GM23338 (cell line): ENCODE measurements around the gene MCFD2. TPM values are rescaled to one million over a fixed set of nuclear protein-coding genes. Genes with fewer than 3 reads are reported as not detected.

ENCODE experiments used
- ATAC-seq: fragments of 200-7000 bp; cut with Tn5 transposase; 3 replicates; pipeline ENCODE4 v1.9.1; 2020
- DNase-seq: peaks from one replicate; pipeline ENCODE4 v3.0.0-alpha.2; 2015; ENCODE audit warnings: low spot score
- H2AFZ ChIP-seq: fragments of 200-600 bp; sonication (generic); 2 replicates; pipeline ENCODE4 v1.8.0; 2016; ENCODE audit warnings: antibody characterized with exemption, mild to moderate bottlenecking, moderate library complexity
- H3F3A ChIP-seq: fragments of 200-600 bp; sonication (generic); replicated peaks from 2 replicates; pipeline ENCODE4 v1.8.0; 2017; ENCODE audit warnings: antibody characterized with exemption, mixed run types, low read depth
- H3K27ac ChIP-seq: fragments of 200-600 bp; sonication (generic); 2 replicates; pipeline ENCODE4 v1.6.1; 2016; ENCODE audit warnings: low read depth
- H3K27me3 ChIP-seq: fragments of 200-600 bp; sonication (generic); 2 replicates; pipeline ENCODE4 v1.8.0; 2016; ENCODE audit warnings: mild to moderate bottlenecking, mixed run types, moderate library complexity; ENCODE audit not compliant: insufficient read depth
- H3K36me3 ChIP-seq: fragments of 200-600 bp; sonication (generic); 2 replicates; pipeline ENCODE4 v1.8.0; 2016; ENCODE audit warnings: mild to moderate bottlenecking; ENCODE audit not compliant: insufficient read depth
- H3K4me1 ChIP-seq: fragments of 200-600 bp; sonication (generic); 2 replicates; pipeline ENCODE4 v1.8.0; 2016; ENCODE audit warnings: mild to moderate bottlenecking, moderate library complexity; ENCODE audit not compliant: insufficient read depth
- H3K4me2 ChIP-seq: fragments of 200-600 bp; sonication (generic); 2 replicates; pipeline ENCODE4 v1.7.1; 2017; ENCODE audit warnings: mixed run types
- H3K4me3 ChIP-seq: fragments of 200-600 bp; sonication (generic); 2 replicates; pipeline ENCODE4 v1.6.1; 2016; ENCODE audit warnings: mixed run types
- H3K79me2 ChIP-seq: fragments of 200-600 bp; sonication (generic); replicated peaks from 2 replicates; pipeline ENCODE4 v1.8.0; 2017; ENCODE audit warnings: mild to moderate bottlenecking; ENCODE audit not compliant: insufficient read depth
- H3K9me2 ChIP-seq: fragments of 200-600 bp; sonication (generic); 2 replicates; pipeline ENCODE4 v1.8.0; 2017; ENCODE audit not compliant: insufficient read depth
- H4K20me1 ChIP-seq: fragments of 200-600 bp; sonication (generic); replicated peaks from 2 replicates; pipeline ENCODE4 v1.8.0; 2017; ENCODE audit warnings: mild to moderate bottlenecking; ENCODE audit not compliant: insufficient read depth
- H3K27ac Mint-ChIP-seq: 2 replicates; pipeline ENCODE4 v1.8.0; 2020; ENCODE audit warnings: inconsistent platforms, mild to moderate bottlenecking, moderate library complexity, mixed read lengths
- H3K27me3 Mint-ChIP-seq: 3 replicates; pipeline ENCODE4 v1.8.0; 2022; ENCODE audit warnings: low read depth, mild to moderate bottlenecking, moderate library complexity, mixed read lengths, inconsistent platforms; ENCODE audit not compliant: insufficient read depth, poor library complexity
- H3K36me3 Mint-ChIP-seq: 3 replicates; pipeline ENCODE4 v1.8.0; 2021; ENCODE audit warnings: low read depth, mild to moderate bottlenecking, inconsistent platforms, moderate library complexity, mixed read lengths
- H3K4me1 Mint-ChIP-seq: 3 replicates; pipeline ENCODE4 v1.8.0; 2020; ENCODE audit warnings: mild to moderate bottlenecking, inconsistent platforms, mixed read lengths
- H3K4me3 Mint-ChIP-seq: 3 replicates; pipeline ENCODE4 v1.8.0; 2021; ENCODE audit warnings: moderate library complexity, mild to moderate bottlenecking, inconsistent platforms, mixed read lengths
- H3K9me3 Mint-ChIP-seq: 3 replicates; pipeline ENCODE4 v1.8.0; 2020; ENCODE audit warnings: moderate library complexity, mild to moderate bottlenecking, inconsistent platforms, mixed read lengths
- CREB1 ChIP-seq: fragments of 250-450 bp; sonication (Bioruptor Pico); IDR thresholded peaks from 2 replicates; pipeline ENCODE4 v1.5.0; 2020; ENCODE audit warnings: low read depth, mild to moderate bottlenecking, moderate library complexity
- EZH2 ChIP-seq: fragments of 200-600 bp; sonication (generic); IDR thresholded peaks from one replicate; pipeline ENCODE4 v1.8.0; 2017; ENCODE audit warnings: antibody characterized with exemption, mild to moderate bottlenecking, low read depth; ENCODE audit not compliant: unreplicated experiment
- EZH2phosphoT487 ChIP-seq: fragments of 200-600 bp; sonication (generic); IDR thresholded peaks from one replicate; pipeline ENCODE4 v1.8.1; 2018; ENCODE audit warnings: antibody characterized with exemption; ENCODE audit not compliant: unreplicated experiment
- JUNB ChIP-seq: IDR thresholded peaks from one replicate; pipeline ENCODE4 v1.6.1; 2016; ENCODE audit warnings: antibody characterized with exemption; ENCODE audit not compliant: unreplicated experiment
- NANOG ChIP-seq: IDR thresholded peaks from 2 replicates; pipeline ENCODE4 v1.6.1; 2016; ENCODE audit warnings: antibody characterized with exemption, borderline replicate concordance
- POLR2AphosphoS5 ChIP-seq: IDR thresholded peaks from 2 replicates; pipeline ENCODE4 v1.6.1; 2016; ENCODE audit warnings: antibody characterized with exemption, low read depth
- STAT1 ChIP-seq: IDR thresholded peaks from one replicate; pipeline ENCODE4 v1.6.1; 2016; ENCODE audit warnings: antibody characterized with exemption; ENCODE audit not compliant: unreplicated experiment
- ZNF114 ChIP-seq: fragments of 250-450 bp; sonication (Bioruptor Pico); IDR thresholded peaks from 2 replicates; pipeline ENCODE4 v1.5.0; 2020; ENCODE audit warnings: mild to moderate bottlenecking, moderate library complexity
- ZNF331 ChIP-seq: fragments of 250-450 bp; sonication (Bioruptor Pico); IDR thresholded peaks from 2 replicates; pipeline ENCODE4 v1.5.0; 2020; ENCODE audit warnings: low read depth, mild to moderate bottlenecking, moderate library complexity
- polyA plus RNA-seq: library from polyadenylated mRNA; unstranded; fragments of >200 nt; fragmentation: Nextera tagmentation; extraction: Ambion mirVana; gene quantifications from 2 replicates; pipeline ENCODE4 v1.2.1, GENCODE V29; 2016
- total RNA-seq: library from RNA; depleted of rRNA; stranded (reverse); fragments of >200 nt; shearing (Covaris generic); gene quantifications from 2 replicates; pipeline ENCODE4 v1.2.3, GENCODE V29; 2014
- TF ChIP-seq, protein P1 (sequence below), 2 experiments: fragments of 200-600 bp in 1 of 2; sonication (generic) in 1 of 2; conservative IDR thresholded peaks; 2 replicates each; pipeline versions ENCODE4 v1.5.1 to v1.6.1; 2016 to 2017; ENCODE audit warnings: antibody characterized with exemption in 2 of 2, low read depth in 2 of 2, mild to moderate bottlenecking in 2 of 2, moderate library complexity in 1 of 2
- TF ChIP-seq, protein P2 (sequence below): IDR thresholded peaks from 2 replicates; pipeline ENCODE4 v1.6.1; 2016; ENCODE audit warnings: antibody characterized with exemption
- TF ChIP-seq, protein P3 (sequence below): IDR thresholded peaks from one replicate; pipeline ENCODE4 v1.6.1; 2018; ENCODE audit warnings: antibody characterized with exemption; ENCODE audit not compliant: unreplicated experiment
- TF ChIP-seq, protein P4 (sequence below): fragments of 250-450 bp; sonication (Bioruptor Pico); IDR thresholded peaks from 2 replicates; pipeline ENCODE4 v1.5.0; 2020; ENCODE audit warnings: mild to moderate bottlenecking, moderate library complexity

MCFD2 gene
- total and polyA plus RNA-seq, 2 experiments from 2014 or later, result 55.1 to 91.9 TPM

DNA sequence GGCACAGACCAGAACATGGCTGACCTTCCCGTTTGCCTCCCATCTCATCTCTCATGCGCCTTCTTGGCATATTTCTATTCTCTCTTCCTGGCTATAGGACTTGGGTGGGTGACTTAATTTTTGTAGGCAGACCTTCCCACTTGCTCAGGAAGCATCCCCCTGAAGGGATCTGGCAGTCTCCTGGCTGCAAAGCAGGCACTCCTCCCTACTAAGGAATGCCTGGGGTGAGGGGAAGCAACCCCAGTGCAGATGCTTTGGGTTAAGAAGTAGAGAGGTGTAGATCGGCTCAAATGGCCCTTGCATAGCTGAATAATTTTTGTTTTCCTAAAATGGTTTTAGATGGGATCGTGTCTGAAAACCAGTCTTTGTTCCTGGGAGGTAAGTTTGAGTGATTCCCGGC, 17.6 kb downstream of the MCFD2 start:
- no peak overlapping the region for H3K27ac ChIP-seq
- no peaks in the 10 kb centered on the region for H3K79me2 ChIP-seq
- Mint-ChIP-seq H3K36me3 (no peaks in the 10 kb centered on the region), H3K4me3 (no peak overlapping the region), H3K9me3 (no peaks in the 10 kb centered on the region), H3K27ac (no peak overlapping the region), H3K4me1 (0 out of 3 replicates have a peak, but pooled peaks cover 4% of the 10 kb centered on the region), H3K27me3 (no peaks in the 10 kb centered on the region)
- no peaks in the 10 kb centered on the region for H3K9me2 ChIP-seq
- H3K27me3 ChIP-seq, result no peaks in the 10 kb centered on the region
- no peaks in the 10 kb centered on the region; the same call in 1 of the 2 replicates for H4K20me1 ChIP-seq
- ATAC-seq, result peak; percentile 50; the same call in 1 of the 3 replicates
- no peak overlapping the region for H3K4me2 ChIP-seq
- H2AFZ ChIP-seq, result no peak overlapping the region
- H3K4me3 ChIP-seq, result no peak overlapping the region
- TF ChIP-seq, protein P1, sequence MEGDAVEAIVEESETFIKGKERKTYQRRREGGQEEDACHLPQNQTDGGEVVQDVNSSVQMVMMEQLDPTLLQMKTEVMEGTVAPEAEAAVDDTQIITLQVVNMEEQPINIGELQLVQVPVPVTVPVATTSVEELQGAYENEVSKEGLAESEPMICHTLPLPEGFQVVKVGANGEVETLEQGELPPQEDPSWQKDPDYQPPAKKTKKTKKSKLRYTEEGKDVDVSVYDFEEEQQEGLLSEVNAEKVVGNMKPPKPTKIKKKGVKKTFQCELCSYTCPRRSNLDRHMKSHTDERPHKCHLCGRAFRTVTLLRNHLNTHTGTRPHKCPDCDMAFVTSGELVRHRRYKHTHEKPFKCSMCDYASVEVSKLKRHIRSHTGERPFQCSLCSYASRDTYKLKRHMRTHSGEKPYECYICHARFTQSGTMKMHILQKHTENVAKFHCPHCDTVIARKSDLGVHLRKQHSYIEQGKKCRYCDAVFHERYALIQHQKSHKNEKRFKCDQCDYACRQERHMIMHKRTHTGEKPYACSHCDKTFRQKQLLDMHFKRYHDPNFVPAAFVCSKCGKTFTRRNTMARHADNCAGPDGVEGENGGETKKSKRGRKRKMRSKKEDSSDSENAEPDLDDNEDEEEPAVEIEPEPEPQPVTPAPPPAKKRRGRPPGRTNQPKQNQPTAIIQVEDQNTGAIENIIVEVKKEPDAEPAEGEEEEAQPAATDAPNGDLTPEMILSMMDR (conservative IDR thresholded peaks at IDR 0.05; ENCODE audit: low read depth in 2 of 2), result no peak
- TF ChIP-seq, protein P2, sequence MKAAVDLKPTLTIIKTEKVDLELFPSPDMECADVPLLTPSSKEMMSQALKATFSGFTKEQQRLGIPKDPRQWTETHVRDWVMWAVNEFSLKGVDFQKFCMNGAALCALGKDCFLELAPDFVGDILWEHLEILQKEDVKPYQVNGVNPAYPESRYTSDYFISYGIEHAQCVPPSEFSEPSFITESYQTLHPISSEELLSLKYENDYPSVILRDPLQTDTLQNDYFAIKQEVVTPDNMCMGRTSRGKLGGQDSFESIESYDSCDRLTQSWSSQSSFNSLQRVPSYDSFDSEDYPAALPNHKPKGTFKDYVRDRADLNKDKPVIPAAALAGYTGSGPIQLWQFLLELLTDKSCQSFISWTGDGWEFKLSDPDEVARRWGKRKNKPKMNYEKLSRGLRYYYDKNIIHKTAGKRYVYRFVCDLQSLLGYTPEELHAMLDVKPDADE, result no peak
- TF ChIP-seq, protein P3, sequence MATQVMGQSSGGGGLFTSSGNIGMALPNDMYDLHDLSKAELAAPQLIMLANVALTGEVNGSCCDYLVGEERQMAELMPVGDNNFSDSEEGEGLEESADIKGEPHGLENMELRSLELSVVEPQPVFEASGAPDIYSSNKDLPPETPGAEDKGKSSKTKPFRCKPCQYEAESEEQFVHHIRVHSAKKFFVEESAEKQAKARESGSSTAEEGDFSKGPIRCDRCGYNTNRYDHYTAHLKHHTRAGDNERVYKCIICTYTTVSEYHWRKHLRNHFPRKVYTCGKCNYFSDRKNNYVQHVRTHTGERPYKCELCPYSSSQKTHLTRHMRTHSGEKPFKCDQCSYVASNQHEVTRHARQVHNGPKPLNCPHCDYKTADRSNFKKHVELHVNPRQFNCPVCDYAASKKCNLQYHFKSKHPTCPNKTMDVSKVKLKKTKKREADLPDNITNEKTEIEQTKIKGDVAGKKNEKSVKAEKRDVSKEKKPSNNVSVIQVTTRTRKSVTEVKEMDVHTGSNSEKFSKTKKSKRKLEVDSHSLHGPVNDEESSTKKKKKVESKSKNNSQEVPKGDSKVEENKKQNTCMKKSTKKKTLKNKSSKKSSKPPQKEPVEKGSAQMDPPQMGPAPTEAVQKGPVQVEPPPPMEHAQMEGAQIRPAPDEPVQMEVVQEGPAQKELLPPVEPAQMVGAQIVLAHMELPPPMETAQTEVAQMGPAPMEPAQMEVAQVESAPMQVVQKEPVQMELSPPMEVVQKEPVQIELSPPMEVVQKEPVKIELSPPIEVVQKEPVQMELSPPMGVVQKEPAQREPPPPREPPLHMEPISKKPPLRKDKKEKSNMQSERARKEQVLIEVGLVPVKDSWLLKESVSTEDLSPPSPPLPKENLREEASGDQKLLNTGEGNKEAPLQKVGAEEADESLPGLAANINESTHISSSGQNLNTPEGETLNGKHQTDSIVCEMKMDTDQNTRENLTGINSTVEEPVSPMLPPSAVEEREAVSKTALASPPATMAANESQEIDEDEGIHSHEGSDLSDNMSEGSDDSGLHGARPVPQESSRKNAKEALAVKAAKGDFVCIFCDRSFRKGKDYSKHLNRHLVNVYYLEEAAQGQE, result no peak
- TF ChIP-seq, protein P4, sequence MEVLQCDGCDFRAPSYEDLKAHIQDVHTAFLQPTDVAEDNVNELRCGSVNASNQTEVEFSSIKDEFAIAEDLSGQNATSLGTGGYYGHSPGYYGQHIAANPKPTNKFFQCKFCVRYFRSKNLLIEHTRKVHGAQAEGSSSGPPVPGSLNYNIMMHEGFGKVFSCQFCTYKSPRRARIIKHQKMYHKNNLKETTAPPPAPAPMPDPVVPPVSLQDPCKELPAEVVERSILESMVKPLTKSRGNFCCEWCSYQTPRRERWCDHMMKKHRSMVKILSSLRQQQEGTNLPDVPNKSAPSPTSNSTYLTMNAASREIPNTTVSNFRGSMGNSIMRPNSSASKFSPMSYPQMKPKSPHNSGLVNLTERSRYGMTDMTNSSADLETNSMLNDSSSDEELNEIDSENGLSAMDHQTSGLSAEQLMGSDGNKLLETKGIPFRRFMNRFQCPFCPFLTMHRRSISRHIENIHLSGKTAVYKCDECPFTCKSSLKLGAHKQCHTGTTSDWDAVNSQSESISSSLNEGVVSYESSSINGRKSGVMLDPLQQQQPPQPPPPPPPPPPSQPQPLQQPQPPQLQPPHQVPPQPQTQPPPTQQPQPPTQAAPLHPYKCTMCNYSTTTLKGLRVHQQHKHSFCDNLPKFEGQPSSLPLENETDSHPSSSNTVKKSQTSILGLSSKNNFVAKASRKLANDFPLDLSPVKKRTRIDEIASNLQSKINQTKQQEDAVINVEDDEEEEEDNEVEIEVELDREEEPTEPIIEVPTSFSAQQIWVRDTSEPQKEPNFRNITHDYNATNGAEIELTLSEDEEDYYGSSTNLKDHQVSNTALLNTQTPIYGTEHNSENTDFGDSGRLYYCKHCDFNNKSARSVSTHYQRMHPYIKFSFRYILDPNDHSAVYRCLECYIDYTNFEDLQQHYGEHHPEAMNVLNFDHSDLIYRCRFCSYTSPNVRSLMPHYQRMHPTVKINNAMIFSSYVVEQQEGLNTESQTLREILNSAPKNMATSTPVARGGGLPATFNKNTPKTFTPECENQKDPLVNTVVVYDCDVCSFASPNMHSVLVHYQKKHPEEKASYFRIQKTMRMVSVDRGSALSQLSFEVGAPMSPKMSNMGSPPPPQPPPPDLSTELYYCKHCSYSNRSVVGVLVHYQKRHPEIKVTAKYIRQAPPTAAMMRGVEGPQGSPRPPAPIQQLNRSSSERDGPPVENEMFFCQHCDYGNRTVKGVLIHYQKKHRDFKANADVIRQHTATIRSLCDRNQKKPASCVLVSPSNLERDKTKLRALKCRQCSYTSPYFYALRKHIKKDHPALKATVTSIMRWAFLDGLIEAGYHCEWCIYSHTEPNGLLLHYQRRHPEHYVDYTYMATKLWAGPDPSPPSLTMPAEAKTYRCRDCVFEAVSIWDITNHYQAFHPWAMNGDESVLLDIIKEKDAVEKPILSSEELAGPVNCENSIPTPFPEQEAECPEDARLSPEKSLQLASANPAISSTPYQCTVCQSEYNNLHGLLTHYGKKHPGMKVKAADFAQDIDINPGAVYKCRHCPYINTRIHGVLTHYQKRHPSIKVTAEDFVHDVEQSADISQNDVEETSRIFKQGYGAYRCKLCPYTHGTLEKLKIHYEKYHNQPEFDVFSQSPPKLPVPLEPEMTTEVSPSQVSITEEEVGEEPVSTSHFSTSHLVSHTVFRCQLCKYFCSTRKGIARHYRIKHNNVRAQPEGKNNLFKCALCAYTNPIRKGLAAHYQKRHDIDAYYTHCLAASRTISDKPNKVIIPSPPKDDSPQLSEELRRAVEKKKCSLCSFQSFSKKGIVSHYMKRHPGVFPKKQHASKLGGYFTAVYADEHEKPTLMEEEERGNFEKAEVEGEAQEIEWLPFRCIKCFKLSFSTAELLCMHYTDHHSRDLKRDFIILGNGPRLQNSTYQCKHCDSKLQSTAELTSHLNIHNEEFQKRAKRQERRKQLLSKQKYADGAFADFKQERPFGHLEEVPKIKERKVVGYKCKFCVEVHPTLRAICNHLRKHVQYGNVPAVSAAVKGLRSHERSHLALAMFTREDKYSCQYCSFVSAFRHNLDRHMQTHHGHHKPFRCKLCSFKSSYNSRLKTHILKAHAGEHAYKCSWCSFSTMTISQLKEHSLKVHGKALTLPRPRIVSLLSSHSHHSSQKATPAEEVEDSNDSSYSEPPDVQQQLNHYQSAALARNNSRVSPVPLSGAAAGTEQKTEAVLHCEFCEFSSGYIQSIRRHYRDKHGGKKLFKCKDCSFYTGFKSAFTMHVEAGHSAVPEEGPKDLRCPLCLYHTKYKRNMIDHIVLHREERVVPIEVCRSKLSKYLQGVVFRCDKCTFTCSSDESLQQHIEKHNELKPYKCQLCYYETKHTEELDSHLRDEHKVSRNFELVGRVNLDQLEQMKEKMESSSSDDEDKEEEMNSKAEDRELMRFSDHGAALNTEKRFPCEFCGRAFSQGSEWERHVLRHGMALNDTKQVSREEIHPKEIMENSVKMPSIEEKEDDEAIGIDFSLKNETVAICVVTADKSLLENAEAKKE (CRISPR knock-in tag), result no peak
- TF ChIP-seq EZH2 (no peak), CREB1 (CRISPR knock-in tag) (no peak), STAT1 (no peak), POLR2AphosphoS5 (no peak), JUNB (no peak), EZH2phosphoT487 (no peak), NANOG (no peak), ZNF331 (CRISPR knock-in tag) (no peak), ZNF114 (CRISPR knock-in tag) (no peak)
- no peaks in the 10 kb centered on the region for H3F3A ChIP-seq
- no peaks in the 10 kb centered on the region for H3K36me3 ChIP-seq
- no peaks in the 10 kb centered on the region for H3K4me1 ChIP-seq
- no peak for DNase-seq
